GM18502 (cell line): ENCODE results near the gene PITPNB.

Experiments used
- ATAC-seq: cut with Tn5 transposase; IDR thresholded peaks from one replicate; pipeline ENCODE4 v1.9.1; 2021; ENCODE audit warnings: mild to moderate bottlenecking; ENCODE audit not compliant: unreplicated experiment, poor library complexity

The PITPNB gene

GRCh38 chr22:27842201-27842600 is 76.9 kb downstream of the PITPNB start:
- no peak for ATAC-seq

GRCh38 chr22:27840436-27840835 is 78.6 kb downstream of the PITPNB start:
- ATAC-seq = no peak

- ATAC-seq = no peak
These were observed 79.9 kb downstream of the PITPNB start for GRCh38 chr22:27839057-27839660.

DNA sequence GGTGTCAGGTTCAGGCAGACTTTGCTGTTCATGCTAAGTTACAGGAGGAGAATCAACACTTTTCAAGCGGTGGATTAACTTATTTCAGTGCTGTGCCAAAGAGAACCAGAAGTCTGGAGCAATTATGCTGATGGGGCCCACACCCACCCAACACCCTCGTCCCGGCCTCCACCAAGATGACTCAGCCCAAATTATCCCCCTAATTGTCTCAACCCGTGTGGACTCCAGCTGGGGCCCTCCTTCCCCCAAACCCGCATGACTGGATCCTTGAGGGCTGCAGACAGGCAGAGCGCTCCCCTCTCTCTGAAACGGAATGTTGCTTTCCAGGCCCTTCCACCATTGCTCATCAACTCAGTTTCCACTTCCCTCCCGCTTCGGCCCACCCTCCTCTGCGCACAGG is 82.9 kb downstream of the PITPNB start:
- ATAC-seq = no peak

GRCh38 chr22:27835446-27835845 is 83.6 kb downstream of the PITPNB start:
- no peak for ATAC-seq

- ATAC-seq = no peak
These were observed 84.5 kb downstream of the PITPNB start for GRCh38 chr22:27834364-27835185.

- no peak for ATAC-seq
These were observed 85.3 kb downstream of the PITPNB start for GRCh38 chr22:27833803-27834202.

GRCh38 chr22:27832606-27833005 is 86.5 kb downstream of the PITPNB start:
- ATAC-seq = no peak

GRCh38 chr22:27829620-27830019 is 89.4 kb downstream of the PITPNB start:
- no peak for ATAC-seq

DNA sequence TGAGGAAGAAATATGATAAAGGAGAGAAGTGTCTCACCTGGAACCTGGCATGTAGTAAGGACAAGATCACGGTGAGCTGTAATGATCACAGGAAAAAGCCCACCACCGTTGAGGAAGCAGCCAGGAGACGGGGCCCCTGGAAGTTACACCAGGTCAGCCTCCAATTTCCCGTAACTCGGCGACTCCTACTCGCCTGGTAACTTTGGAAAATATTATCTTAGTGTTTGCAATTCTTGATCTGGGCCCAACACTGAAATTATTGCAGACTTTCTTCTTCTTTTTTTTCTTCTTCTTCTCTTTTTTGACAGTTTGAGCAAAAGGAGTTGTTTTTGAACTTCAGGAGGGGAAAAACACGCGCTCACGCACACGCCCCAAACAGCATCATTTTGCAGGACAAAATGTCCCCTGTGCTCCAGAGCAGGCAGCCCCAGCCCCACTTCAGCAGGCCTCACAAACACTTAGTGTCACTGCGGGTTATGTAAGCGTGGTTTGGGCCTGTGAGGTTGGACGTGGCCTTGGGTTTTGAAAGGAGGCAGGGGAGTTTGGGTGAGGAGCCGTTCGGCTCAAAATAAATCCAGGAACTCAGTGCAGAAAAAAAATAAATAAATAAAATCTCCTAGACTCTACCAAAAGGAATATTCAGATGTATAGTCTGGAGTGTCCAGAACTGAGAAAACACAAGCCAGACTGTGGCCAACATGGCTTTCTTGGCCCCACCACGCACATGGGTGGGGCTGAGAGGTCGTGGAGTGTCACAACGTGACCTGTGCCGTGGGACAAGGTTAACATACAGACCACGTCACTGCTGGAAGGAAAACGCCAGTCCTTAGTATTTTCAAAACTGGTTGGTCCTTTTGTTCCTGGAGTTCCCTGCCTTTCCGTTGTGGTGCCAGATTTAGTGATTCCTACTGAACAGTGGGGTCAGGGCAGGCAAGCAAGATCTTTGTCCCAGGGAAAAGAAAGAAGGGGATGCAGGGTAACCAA is 91.2 kb downstream of the PITPNB start:
- no peak for ATAC-seq

GRCh38 chr22:27825174-27825573 is 93.9 kb downstream of the PITPNB start:
- ATAC-seq = no peak

- no peak for ATAC-seq
These were observed 95.8 kb downstream of the PITPNB start for GRCh38 chr22:27823221-27823620.

DNA sequence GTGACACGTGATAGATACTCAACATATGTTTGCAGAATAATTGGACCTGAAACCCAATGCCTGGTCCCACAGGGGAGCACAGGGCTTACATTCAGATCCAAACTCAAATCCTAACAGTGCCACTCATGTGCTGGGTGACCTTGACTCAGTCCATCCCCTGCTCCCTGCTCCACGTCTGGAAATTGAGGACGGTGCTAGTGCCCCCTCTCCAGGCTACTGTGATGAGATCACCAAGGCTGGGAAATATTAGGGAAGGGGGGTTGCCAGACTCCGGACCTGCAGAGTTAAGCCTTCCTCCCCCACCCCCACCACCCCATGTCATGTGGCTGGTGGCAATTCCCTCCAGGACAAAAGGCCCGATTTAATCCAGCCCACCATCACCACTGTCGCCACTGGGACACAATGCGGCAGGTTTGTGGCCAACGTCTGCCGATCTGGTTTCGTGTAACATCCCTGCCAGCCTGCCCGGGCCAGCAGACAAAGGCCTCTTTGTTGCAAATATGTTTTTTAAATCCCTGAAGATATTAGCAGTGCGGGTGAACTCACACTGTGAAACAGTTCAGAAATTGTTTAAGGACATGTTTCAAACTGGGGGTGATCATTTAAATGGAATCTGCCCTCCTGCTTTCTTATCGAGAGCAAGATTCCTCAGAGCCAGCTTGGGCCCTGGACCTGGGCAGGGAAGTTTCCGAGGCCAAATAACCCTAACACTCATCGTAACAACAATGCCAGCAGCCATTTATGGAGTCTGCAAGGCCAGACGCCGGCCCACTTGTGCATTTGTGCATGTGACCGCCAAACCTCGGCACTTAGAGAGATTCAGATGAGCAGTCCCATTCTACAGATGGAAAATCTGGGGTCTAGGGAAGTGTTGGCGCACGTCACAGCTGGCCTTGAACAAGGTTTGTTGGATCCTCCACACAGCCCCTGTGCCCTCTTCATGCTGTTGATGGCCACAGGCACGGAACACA is 97.9 kb downstream of the PITPNB start:
- no peak for ATAC-seq

DNA sequence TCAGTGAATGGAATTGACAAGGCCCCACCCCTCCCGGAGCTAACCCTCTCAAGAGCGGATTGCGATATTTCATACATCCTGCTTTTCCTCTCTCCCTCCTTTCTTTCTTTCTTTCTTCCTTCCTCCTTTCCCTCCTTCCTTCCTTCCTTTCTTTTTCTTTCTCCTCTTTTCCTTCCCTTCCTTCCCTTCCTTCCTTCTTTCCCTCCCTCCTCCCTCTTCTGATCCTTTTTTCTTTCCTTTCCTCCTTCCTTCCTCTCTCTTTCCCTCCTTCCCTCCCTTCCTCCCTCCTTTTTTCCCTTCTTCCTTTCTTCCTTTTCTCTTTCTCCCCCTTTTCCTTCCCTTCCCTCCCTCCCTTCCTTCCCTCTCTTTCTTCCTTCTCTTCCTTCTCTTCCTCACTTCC is 102.5 kb downstream of the PITPNB start:
- ATAC-seq = no peak

DNA sequence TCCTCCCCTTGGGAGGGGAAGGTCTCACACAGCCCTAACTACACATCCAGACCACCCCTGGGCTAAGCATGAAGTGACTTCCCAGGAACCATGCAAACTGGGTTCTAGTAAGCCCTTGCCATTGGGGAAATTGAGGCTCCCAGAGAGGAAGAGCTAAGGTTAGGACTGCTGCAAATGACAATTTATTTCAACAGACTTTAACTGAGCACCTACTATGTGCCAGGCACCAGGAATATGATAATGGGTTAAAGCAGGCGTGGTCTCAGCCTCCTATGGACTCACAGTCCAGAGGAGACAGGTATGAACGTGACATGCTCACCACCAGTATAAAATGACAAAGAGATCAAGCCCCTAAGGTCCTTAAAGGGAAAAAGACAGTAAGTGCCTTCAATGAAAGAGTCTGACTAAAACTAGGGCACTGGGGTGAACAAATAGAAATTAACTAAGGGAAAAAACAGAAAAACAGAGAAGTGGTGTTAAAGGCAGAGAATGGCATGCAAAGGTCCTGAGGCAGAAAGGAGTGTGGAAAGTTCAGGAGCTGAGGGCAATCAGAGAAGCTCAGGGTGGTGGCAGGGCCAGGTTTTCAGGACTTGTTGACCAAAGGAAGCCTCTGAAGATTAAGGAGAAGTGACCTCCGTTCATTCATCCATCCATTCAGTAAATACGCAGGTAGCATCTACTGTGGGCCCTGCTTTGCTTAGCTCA is 103.1 kb downstream of the PITPNB start:
- no peak for ATAC-seq

- ATAC-seq = no peak
These were observed 104.1 kb downstream of the PITPNB start for GRCh38 chr22:27814993-27815392.

DNA sequence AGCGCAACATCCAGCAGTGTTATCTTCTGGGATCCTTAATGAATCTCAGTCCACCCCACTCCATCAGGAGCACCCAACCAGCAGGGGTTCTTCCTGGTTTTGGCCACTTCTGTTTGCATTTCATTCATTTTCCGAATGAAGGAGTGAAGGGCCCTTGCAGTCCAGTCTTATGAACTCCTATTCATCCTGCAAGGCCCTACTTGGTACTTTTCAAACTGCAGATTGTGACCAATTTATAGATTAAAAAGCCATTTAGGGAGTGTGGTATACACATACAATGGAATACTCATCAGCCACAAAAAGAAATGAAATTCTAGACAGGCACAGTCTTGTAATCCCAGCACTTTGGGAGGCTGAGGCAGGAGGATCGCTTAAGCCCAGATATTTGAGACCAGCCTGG is 107.3 kb downstream of the PITPNB start:
- ATAC-seq = no peak

DNA sequence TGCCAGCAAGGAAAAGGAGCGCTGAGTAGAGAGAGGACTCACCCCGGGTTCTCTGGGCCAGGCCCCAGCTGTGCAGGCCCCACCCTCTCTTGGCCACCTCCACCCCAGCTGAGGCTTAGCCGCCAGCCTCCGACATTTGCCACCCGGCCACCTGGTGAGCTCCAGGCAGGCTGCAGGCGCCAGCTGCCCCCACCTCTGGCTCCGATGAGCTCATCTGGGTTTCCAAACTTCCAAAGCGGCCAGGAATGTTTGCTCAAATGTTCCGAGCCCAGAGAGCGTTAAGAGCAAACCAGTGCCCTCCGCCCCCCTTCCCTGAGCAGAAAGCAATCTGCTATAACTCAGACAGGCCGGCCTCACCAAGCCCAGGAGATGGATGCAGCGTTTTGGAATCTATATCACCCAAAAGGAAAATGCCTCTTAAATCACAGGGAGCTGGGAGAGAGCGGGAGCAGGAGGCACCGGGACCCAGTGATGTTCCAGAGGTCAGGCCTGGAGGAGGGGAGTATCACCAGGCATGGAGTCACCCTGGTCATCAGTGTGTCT is 108.4 kb downstream of the PITPNB start:
- ATAC-seq = no peak
